ENCODE results near the gene KCNN4.

Gene KCNN4

DNA sequence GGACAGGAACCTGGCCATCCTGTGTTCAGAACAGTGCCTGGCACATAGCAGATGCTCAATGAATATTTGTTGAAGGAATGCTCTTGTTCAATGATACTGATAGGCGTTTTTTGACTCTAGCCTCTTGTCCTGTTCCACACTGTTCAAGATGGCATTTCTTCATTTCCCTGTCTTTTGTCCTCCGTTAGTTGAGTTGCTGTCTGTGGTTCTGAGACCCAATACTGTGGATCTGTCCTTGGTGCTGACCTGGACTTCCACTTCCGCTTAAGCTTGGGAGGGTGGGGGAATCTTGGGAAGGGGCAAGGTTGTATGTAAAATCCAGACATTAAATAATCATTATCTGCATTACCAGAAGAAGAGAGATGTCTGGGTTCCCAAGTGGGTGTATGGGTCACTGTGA is 8.3 kb upstream of the KCNN4 start:
- POLR2A ChIA-PET: no interaction called here
- no peaks in the 10 kb centered on the region for H3K9me3 ChIP-seq (ENCODE audit: control extremely low read depth in 1 of 5, control insufficient read depth in 4 of 5, insufficient read depth in 2 of 5, low read depth in 1 of 5, low read length in 4 of 5)
- H3K4me3 ChIP-seq (ENCODE audit: control insufficient read depth in 1 of 7, extremely low read depth in 1 of 7, insufficient read depth in 4 of 7, low read depth in 2 of 7, low read length in 6 of 7): no peak overlapping the region
- CTCF ChIA-PET: interaction anchor here (0.7 to 1.4 kb wide), 5 partner anchors 8 to 189 kb away, joined by 3 to 4 read pairs (median 3); no protein-coding TSS in a partner anchor
- H3K27ac ChIP-seq (ENCODE audit: insufficient read depth in 1 of 2, low read depth in 1 of 2, low read length in 2 of 2, poor library complexity in 1 of 2, severe bottlenecking in 2 of 2): no peak overlapping the region
- DNase-seq: peak; percentile 35 to 56 (median 39)
- peaks cover 0 to 25% (median 17%) of the 10 kb centered on the region in 4 experiments for H3K4me1 ChIP-seq (ENCODE audit: control extremely low read depth in 1 of 4, control insufficient read depth in 4 of 4, insufficient read depth in 4 of 4, low read length in 3 of 4)
- H3K36me3 ChIP-seq (ENCODE audit: control insufficient read depth in 4 of 4, insufficient read depth in 4 of 4, low read length in 3 of 4): no peaks in the 10 kb centered on the region
- H3K27me3 ChIP-seq (replicated peaks in 2 of 5; ENCODE audit: control insufficient read depth in 4 of 5, insufficient read depth in 5 of 5, low read length in 4 of 5): peaks cover 0 to 3% (median 2%) of the 10 kb centered on the region in 5 experiments
- 14% methylated on average over 1 of the region's 3 CpGs for WGBS (ENCODE audit: insufficient coverage)

DNA sequence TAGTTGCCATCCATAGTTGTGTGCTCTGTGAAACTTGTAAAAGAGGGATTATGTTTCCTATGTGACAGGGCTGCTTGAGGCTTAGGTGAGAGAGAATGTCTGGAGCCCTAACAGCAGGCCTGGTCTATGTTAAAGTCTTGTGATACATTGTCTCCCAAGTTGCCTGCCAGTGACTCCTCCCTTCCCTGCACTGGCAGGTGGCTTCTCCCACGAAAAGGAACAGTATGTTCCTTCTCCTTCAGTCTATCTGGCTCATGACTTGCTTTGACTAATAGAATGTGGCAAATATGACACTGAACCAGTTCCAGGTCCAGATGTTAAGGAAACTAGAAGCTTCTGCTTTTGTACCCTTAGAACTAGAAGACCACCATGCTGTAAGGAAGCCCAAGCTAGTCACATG is 5.9 kb upstream of the KCNN4 start:
- no peaks in the 10 kb centered on the region for H3K36me3 ChIP-seq (ENCODE audit: control insufficient read depth in 4 of 4, insufficient read depth in 4 of 4, low read length in 3 of 4)
- no peaks in the 10 kb centered on the region for H3K27me3 ChIP-seq (replicated peaks in 2 of 5; ENCODE audit: control insufficient read depth in 4 of 5, insufficient read depth in 5 of 5, low read length in 4 of 5)
- no peak overlapping the region for H3K27ac ChIP-seq (ENCODE audit: insufficient read depth in 1 of 2, low read depth in 1 of 2, low read length in 2 of 2, poor library complexity in 1 of 2, severe bottlenecking in 2 of 2)
- no peak overlapping the region for H3K4me3 ChIP-seq (ENCODE audit: control insufficient read depth in 1 of 7, extremely low read depth in 1 of 7, insufficient read depth in 4 of 7, low read depth in 2 of 7, low read length in 6 of 7)
- peaks cover 0 to 25% (median 12%) of the 10 kb centered on the region in 4 experiments for H3K4me1 ChIP-seq (ENCODE audit: control extremely low read depth in 1 of 4, control insufficient read depth in 4 of 4, insufficient read depth in 4 of 4, low read length in 3 of 4)
- CTCF ChIA-PET: interaction anchor here (0.6 to 1.7 kb wide), 9 partner anchors 8 to 329 kb away, joined by 3 to 9 read pairs (median 4); partner anchors contain the start of gene SMG9
- POLR2A ChIA-PET: no interaction called here
- no peak for DNase-seq
- WGBS (ENCODE audit: insufficient coverage): no CpG with 5 or more reads among the region's 1 CpG
- no peaks in the 10 kb centered on the region for H3K9me3 ChIP-seq (ENCODE audit: control extremely low read depth in 1 of 5, control insufficient read depth in 4 of 5, insufficient read depth in 2 of 5, low read depth in 1 of 5, low read length in 4 of 5)

DNA sequence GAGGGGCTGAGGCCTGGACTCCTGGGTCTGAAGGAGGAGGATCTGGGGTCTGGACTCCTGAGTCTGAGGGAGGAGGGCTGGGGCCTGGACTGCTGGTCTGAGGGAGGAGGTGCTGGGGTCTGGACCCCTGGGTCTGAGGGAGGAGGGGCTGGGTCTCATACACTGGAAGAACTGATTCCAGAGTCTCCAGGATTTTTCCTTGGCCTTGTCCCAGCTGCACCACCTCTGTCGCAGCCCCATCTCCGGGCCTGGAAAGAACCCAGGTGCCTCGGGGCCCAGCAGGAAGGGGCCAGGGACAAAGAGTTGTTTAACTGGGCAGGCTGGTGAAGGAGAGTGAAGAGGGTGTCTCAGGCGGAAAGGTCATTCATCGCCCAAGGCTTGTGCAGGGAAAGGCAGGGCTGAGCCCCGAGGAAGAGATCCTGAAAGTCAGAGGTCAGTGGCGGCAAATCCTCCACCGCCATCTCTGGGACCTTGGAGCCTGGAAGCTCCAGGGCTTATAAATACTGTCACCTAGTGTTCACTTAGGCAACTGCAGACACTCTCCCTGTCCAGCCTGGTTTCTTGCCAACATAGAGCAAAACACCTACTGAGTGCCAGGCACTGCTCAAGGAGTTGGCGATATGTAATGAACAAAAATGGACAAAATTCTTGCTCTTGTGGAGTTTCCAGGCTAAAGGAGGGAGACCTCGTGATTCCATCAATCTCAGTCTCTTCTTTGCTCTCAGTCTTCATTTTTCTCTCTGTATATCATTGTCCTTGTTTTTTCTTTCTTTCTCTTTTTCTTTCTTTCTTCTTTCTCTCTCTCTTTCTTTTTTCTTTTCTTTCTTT is 4.4 kb upstream of the KCNN4 start:
- ChIA-PET POLR2A (interaction anchor here (0.5 kb wide), 1 partner anchor 750 kb away, joined by 3 read pairs; no protein-coding TSS in a partner anchor), CTCF (interaction anchor here (0.8 to 2.3 kb wide), 7 partner anchors 10 to 41 kb away, joined by 3 to 17 read pairs (median 6); no protein-coding TSS in a partner anchor)
- H3K36me3 ChIP-seq (ENCODE audit: control insufficient read depth in 4 of 4, insufficient read depth in 4 of 4, low read length in 3 of 4): no peaks in the 10 kb centered on the region
- DNase-seq: peak; percentile 68 to 76 (median 72)
- H3K4me1 ChIP-seq (ENCODE audit: control extremely low read depth in 1 of 4, control insufficient read depth in 4 of 4, insufficient read depth in 4 of 4, low read length in 3 of 4): peaks cover 0 to 31% (median 18%) of the 10 kb centered on the region in 4 experiments
- H3K9me3 ChIP-seq (ENCODE audit: control extremely low read depth in 1 of 5, control insufficient read depth in 4 of 5, insufficient read depth in 2 of 5, low read depth in 1 of 5, low read length in 4 of 5): no peaks in the 10 kb centered on the region
- H3K4me3 ChIP-seq (ENCODE audit: control insufficient read depth in 1 of 7, extremely low read depth in 1 of 7, insufficient read depth in 4 of 7, low read depth in 2 of 7, low read length in 6 of 7): peak overlapping the region in 2 of 7 experiments; percentile 7 to 43
- no peaks in the 10 kb centered on the region for H3K27me3 ChIP-seq (replicated peaks in 2 of 5; ENCODE audit: control insufficient read depth in 4 of 5, insufficient read depth in 5 of 5, low read length in 4 of 5)
- WGBS (ENCODE audit: insufficient coverage): 32% methylated on average over 10 of the region's 10 CpGs
- peak overlapping the region in 1 of 2 experiments; percentile 62 for H3K27ac ChIP-seq (ENCODE audit: insufficient read depth in 1 of 2, low read depth in 1 of 2, low read length in 2 of 2, poor library complexity in 1 of 2, severe bottlenecking in 2 of 2)

DNA sequence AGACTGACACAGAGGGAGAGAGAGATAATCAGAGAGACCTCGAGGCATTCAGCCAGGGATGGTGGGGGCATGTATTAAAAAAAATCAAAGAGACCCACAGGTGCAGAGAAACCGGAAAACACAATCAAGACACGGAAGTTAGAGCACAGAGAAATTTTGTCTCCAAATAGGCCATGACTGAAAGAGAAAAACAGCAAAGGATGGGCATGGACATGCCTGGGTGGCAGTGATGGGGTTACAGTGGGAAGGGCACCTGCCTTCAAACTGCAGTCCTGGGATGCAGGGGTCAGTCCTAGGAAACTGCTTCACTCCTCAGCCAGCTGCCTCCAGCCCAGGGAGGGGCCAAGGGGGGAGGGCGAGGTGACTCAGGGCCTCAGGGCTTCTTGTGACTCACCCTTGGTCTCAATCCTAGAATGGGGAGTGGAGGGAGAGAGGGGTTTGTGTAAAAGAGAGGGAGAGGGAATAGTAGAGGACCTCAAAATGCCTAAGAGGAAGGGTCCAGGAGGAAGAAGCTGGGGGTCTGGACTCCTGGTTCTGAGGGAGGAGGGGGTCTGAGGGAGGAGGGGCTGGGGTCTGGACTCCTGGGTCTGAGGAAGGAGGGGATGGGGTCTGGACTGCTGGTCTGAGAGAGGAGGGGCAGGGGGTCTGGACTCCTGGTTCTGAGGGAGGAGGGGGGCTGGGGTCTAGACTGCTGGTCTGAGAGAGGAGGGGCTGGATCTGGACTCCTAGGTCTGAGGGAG is 3.6 kb upstream of the KCNN4 start:
- Histone ChIP-seq H3K27me3 (replicated peaks in 2 of 5; ENCODE audit: control insufficient read depth in 4 of 5, insufficient read depth in 5 of 5, low read length in 4 of 5) (no peaks in the 10 kb centered on the region), H3K36me3 (ENCODE audit: control insufficient read depth in 4 of 4, insufficient read depth in 4 of 4, low read length in 3 of 4) (no peaks in the 10 kb centered on the region), H3K4me1 (ENCODE audit: control extremely low read depth in 1 of 4, control insufficient read depth in 4 of 4, insufficient read depth in 4 of 4, low read length in 3 of 4) (peaks cover 0 to 35% (median 24%) of the 10 kb centered on the region in 4 experiments), H3K9me3 (ENCODE audit: control extremely low read depth in 1 of 5, control insufficient read depth in 4 of 5, insufficient read depth in 2 of 5, low read depth in 1 of 5, low read length in 4 of 5) (no peaks in the 10 kb centered on the region), H3K27ac (ENCODE audit: insufficient read depth in 1 of 2, low read depth in 1 of 2, low read length in 2 of 2, poor library complexity in 1 of 2, severe bottlenecking in 2 of 2) (peak overlapping the region in 1 of 2 experiments; percentile 62), H3K4me3 (ENCODE audit: control insufficient read depth in 1 of 7, extremely low read depth in 1 of 7, insufficient read depth in 4 of 7, low read depth in 2 of 7, low read length in 6 of 7) (no peak overlapping the region)
- WGBS (ENCODE audit: insufficient coverage): 71% methylated on average over 4 of the region's 4 CpGs
- POLR2A ChIA-PET: no interaction called here
- CTCF ChIA-PET: interaction anchor here (0.8 to 2.3 kb wide), 8 partner anchors 9 to 41 kb away, joined by 3 to 17 read pairs (median 5); no protein-coding TSS in a partner anchor
- peak; percentile 44 to 72 (median 65) for DNase-seq

DNA sequence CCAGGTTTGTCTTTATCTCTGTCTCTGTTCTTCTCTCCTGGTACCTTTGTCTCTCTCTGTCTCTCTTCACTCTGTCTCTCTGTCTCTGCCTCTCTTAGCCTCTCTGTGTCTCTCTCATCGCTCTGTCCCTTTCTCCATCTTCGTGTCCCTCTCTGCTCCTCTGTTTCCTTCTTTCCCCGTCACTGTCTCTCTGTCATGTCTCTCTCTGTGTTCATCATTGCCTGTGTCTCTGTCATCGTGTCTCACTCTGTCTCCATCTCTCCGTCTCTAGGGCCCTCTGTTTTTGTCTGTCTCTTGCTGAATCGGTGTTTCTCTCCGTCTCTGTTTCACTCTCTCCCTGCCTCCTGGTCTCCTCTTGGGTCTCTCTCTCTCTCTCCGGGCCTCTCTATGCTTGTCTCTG is 2.9 kb upstream of the KCNN4 start:
- Histone ChIP-seq H3K27ac (ENCODE audit: insufficient read depth in 1 of 2, low read depth in 1 of 2, low read length in 2 of 2, poor library complexity in 1 of 2, severe bottlenecking in 2 of 2) (peak overlapping the region in 1 of 2 experiments; percentile 38), H3K27me3 (replicated peaks in 2 of 5; ENCODE audit: control insufficient read depth in 4 of 5, insufficient read depth in 5 of 5, low read length in 4 of 5) (no peaks in the 10 kb centered on the region), H3K36me3 (ENCODE audit: control insufficient read depth in 4 of 4, insufficient read depth in 4 of 4, low read length in 3 of 4) (no peaks in the 10 kb centered on the region), H3K4me3 (ENCODE audit: control insufficient read depth in 1 of 7, extremely low read depth in 1 of 7, insufficient read depth in 4 of 7, low read depth in 2 of 7, low read length in 6 of 7) (no peak overlapping the region), H3K4me1 (ENCODE audit: control extremely low read depth in 1 of 4, control insufficient read depth in 4 of 4, insufficient read depth in 4 of 4, low read length in 3 of 4) (peaks cover 3 to 42% (median 32%) of the 10 kb centered on the region in 4 experiments), H3K9me3 (ENCODE audit: control extremely low read depth in 1 of 5, control insufficient read depth in 4 of 5, insufficient read depth in 2 of 5, low read depth in 1 of 5, low read length in 4 of 5) (no peaks in the 10 kb centered on the region)
- WGBS (ENCODE audit: insufficient coverage): 96% methylated on average over 8 of the region's 8 CpGs
- ChIA-PET CTCF (interaction anchor here (2.3 kb wide), 1 partner anchor 39 kb away, joined by 17 read pairs; no protein-coding TSS in a partner anchor), POLR2A (no interaction called here)
- DNase-seq: no peak

DNA sequence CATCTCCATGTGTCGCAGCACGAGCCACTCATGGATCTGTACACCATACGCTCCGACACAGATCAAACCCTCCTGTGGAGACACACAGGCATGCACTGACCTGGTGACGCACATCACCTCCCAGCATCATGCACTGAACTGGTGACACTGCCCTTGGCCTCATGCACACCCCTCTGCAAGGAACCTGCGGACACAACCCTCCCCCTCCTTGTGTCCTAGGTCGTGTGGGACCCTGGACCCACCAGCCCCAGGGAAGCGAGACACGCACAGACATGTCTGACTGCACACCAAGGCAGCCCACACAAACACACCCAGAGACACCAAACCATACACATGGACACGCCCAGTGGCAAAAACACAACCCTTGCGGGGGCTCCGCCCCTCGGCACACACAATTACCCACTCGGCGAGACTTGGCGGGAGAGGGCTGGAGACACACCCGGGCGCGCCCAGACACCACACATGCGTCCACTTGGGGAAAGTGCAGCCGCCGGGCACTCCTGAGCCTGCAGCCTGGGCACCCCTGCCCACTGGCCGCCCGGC is 2.0 kb upstream of the KCNN4 start:
- Histone ChIP-seq H3K4me1 (ENCODE audit: control extremely low read depth in 1 of 4, control insufficient read depth in 4 of 4, insufficient read depth in 4 of 4, low read length in 3 of 4) (peaks cover 3 to 50% (median 40%) of the 10 kb centered on the region in 4 experiments), H3K9me3 (ENCODE audit: control extremely low read depth in 1 of 5, control insufficient read depth in 4 of 5, insufficient read depth in 2 of 5, low read depth in 1 of 5, low read length in 4 of 5) (no peaks in the 10 kb centered on the region), H3K27me3 (replicated peaks in 2 of 5; ENCODE audit: control insufficient read depth in 4 of 5, insufficient read depth in 5 of 5, low read length in 4 of 5) (no peaks in the 10 kb centered on the region), H3K27ac (ENCODE audit: insufficient read depth in 1 of 2, low read depth in 1 of 2, low read length in 2 of 2, poor library complexity in 1 of 2, severe bottlenecking in 2 of 2) (no peak overlapping the region), H3K36me3 (ENCODE audit: control insufficient read depth in 4 of 4, insufficient read depth in 4 of 4, low read length in 3 of 4) (no peaks in the 10 kb centered on the region), H3K4me3 (ENCODE audit: control insufficient read depth in 1 of 7, extremely low read depth in 1 of 7, insufficient read depth in 4 of 7, low read depth in 2 of 7, low read length in 6 of 7) (no peak overlapping the region)
- ChIA-PET CTCF (interaction anchor here (10.7 kb wide), 1 partner anchor 17 kb away, joined by 149 read pairs; no protein-coding TSS in a partner anchor), POLR2A (no interaction called here)
- DNase-seq: no peak
- 92% methylated on average over 23 of the region's 24 CpGs for WGBS (ENCODE audit: insufficient coverage)

All from common myeloid progenitor, CD34-positive (primary cell).